ENCODE results near the gene UBE2G2. TPM values are rescaled to one million over a fixed set of nuclear protein-coding genes. Genes with fewer than 3 reads are reported as not detected.

The UBE2G2 gene
- total RNA-seq, 1 experiment from 2014 or later, result 91.3 TPM

- no peak for TF ChIP-seq CTCF (IDR thresholded peaks at IDR 0.05; ENCODE audit: insufficient read depth in 1 of 2, low read depth in 1 of 2, low read length in 1 of 2, severe bottlenecking in 1 of 2, unreplicated experiment in 1 of 2)
- H3K36me3 ChIP-seq (ENCODE audit: control insufficient read depth, insufficient read depth, low read length), result no peaks in the 10 kb centered on the region
- H3K4me1 ChIP-seq, result peaks cover 10% of the 10 kb centered on the region; the same call in 1 of the 2 replicates
- no TSS peak for BruUV-seq (replicated peaks)
- POLR2A ChIA-PET, result interaction anchor here (0.6 kb wide), 1 partner anchor 484 kb away, joined by 4 read pairs; the partner anchor contains the start of gene CFAP410
- CTCF ChIA-PET, result no interaction called here
- Mint-ChIP-seq H3K4me3 (ENCODE audit: unreplicated experiment) (no peak overlapping the region), H3K4me1 (ENCODE audit: low read depth, unreplicated experiment) (no peaks in the 10 kb centered on the region), H3K9me3 (ENCODE audit: unreplicated experiment) (peaks cover 55% of the 10 kb centered on the region), H3K27me3 (ENCODE audit: insufficient read depth, unreplicated experiment) (no peaks in the 10 kb centered on the region), H3K36me3 (ENCODE audit: insufficient read depth, unreplicated experiment) (peaks cover 32% of the 10 kb centered on the region), H3K27ac (ENCODE audit: unreplicated experiment) (no peak overlapping the region)
- no peak for DNase-seq
- H3K9me3 ChIP-seq, result peaks cover 37% of the 10 kb centered on the region
- intact Hi-C loops (cut with micrococcal nuclease; ENCODE audit: unreplicated experiment), result no loop called here
- no peaks in the 10 kb centered on the region for H3K27me3 ChIP-seq (replicated peaks; ENCODE audit: control insufficient read depth, insufficient read depth, low read length)
- H3K4me3 ChIP-seq (ENCODE audit: low read depth, low read length), result no peak overlapping the region
Observed at GRCh38 chr21:44823179-44823660, 21.6 kb upstream of the UBE2G2 start.

- ChIA-PET POLR2A (no interaction called here), CTCF (no interaction called here)
- TF ChIP-seq CTCF (IDR thresholded peaks at IDR 0.05; ENCODE audit: insufficient read depth in 1 of 2, low read depth in 1 of 2, low read length in 1 of 2, severe bottlenecking in 1 of 2, unreplicated experiment in 1 of 2), result no peak
- Histone ChIP-seq H3K36me3 (ENCODE audit: control insufficient read depth, insufficient read depth, low read length) (no peaks in the 10 kb centered on the region), H3K27me3 (replicated peaks; ENCODE audit: control insufficient read depth, insufficient read depth, low read length) (no peaks in the 10 kb centered on the region), H3K9me3 (peaks cover 37% of the 10 kb centered on the region), H3K4me1 (peaks cover 10% of the 10 kb centered on the region; the same call in 1 of the 2 replicates), H3K4me3 (ENCODE audit: low read depth, low read length) (no peak overlapping the region)
- Mint-ChIP-seq H3K4me1 (ENCODE audit: low read depth, unreplicated experiment) (no peaks in the 10 kb centered on the region), H3K27me3 (ENCODE audit: insufficient read depth, unreplicated experiment) (no peaks in the 10 kb centered on the region), H3K4me3 (ENCODE audit: unreplicated experiment) (no peak overlapping the region), H3K9me3 (ENCODE audit: unreplicated experiment) (peaks cover 49% of the 10 kb centered on the region), H3K27ac (ENCODE audit: unreplicated experiment) (no peak overlapping the region), H3K36me3 (ENCODE audit: insufficient read depth, unreplicated experiment) (peaks cover 30% of the 10 kb centered on the region)
- no TSS peak for BruUV-seq (replicated peaks)
- intact Hi-C loops (cut with micrococcal nuclease; ENCODE audit: unreplicated experiment), result no loop called here
- DNase-seq, result no peak
Observed at GRCh38 chr21:44822484-44823178, 21.0 kb upstream of the UBE2G2 start.

GRCh38 chr21:44820851-44821250 lies 19.2 kb upstream of the UBE2G2 start:
- no peaks in the 10 kb centered on the region for H3K27me3 Mint-ChIP-seq (ENCODE audit: insufficient read depth, unreplicated experiment)
- no peak overlapping the region for H3K27ac Mint-ChIP-seq (ENCODE audit: unreplicated experiment)
- H3K9me3 Mint-ChIP-seq (ENCODE audit: unreplicated experiment), result peaks cover 33% of the 10 kb centered on the region
- intact Hi-C loops (cut with micrococcal nuclease; ENCODE audit: unreplicated experiment), result no loop called here
- ChIA-PET POLR2A (no interaction called here), CTCF (no interaction called here)
- no TSS peak for BruUV-seq (replicated peaks)
- no peak overlapping the region for H3K4me3 Mint-ChIP-seq (ENCODE audit: unreplicated experiment)
- DNase-seq, result no peak
- Histone ChIP-seq H3K36me3 (ENCODE audit: control insufficient read depth, insufficient read depth, low read length) (no peaks in the 10 kb centered on the region), H3K27me3 (replicated peaks; ENCODE audit: control insufficient read depth, insufficient read depth, low read length) (no peaks in the 10 kb centered on the region), H3K9me3 (peaks cover 37% of the 10 kb centered on the region), H3K4me3 (ENCODE audit: low read depth, low read length) (no peak overlapping the region), H3K4me1 (peaks cover 15% of the 10 kb centered on the region)
- peaks cover 5% of the 10 kb centered on the region for H3K4me1 Mint-ChIP-seq (ENCODE audit: low read depth, unreplicated experiment)
- no peak for TF ChIP-seq CTCF (IDR thresholded peaks at IDR 0.05; ENCODE audit: insufficient read depth in 1 of 2, low read depth in 1 of 2, low read length in 1 of 2, severe bottlenecking in 1 of 2, unreplicated experiment in 1 of 2)
- H3K36me3 Mint-ChIP-seq (ENCODE audit: insufficient read depth, unreplicated experiment), result peaks cover 42% of the 10 kb centered on the region
